Bronchial epithelial cell (primary cell): Measurements from ENCODE around the gene MED22. TPM values are rescaled to one million over a fixed set of nuclear protein-coding genes. Genes with fewer than 3 reads are reported as not detected.

Experiments used
- DNase-seq: peaks from one replicate; pipeline ENCODE4 v3.0.0-alpha.2; 2010; ENCODE audit warnings: low read depth
- FAIRE-seq: peaks from 2 replicates; lab custom pipeline; 2011; peaks lifted over from hg19 to GRCh38; lab: Jason Lieb, UNC
- H3K27me3 ChIP-seq: 2 replicates; pipeline ENCODE4 v1.5.1; 2011; ENCODE audit warnings: low read length; ENCODE audit not compliant: control insufficient read depth, insufficient read depth
- H3K36me3 ChIP-seq: 2 replicates; pipeline ENCODE4 v1.5.1; 2011; ENCODE audit warnings: low read length; ENCODE audit not compliant: control insufficient read depth, insufficient read depth
- H3K4me3 ChIP-seq: 2 replicates; pipeline ENCODE4 v1.5.1; 2011; ENCODE audit warnings: mild to moderate bottlenecking, low read depth, low read length, control low read depth
- CTCF ChIP-seq: IDR thresholded peaks from 2 replicates; pipeline ENCODE4 v1.5.1; 2011; ENCODE audit warnings: mild to moderate bottlenecking, moderate library complexity, low read length, control low read depth, inconsistent platforms; ENCODE audit not compliant: insufficient read depth, severe bottlenecking
- total RNA-seq: library from RNA; depleted of rRNA; stranded (reverse); fragments of >200 nt; gene quantifications from 2 replicates; pipeline ENCODE4 v1.2.1, GENCODE V29; 2014

MED22 gene
- total RNA-seq, 1 donor from 2014 or later: 21.3 TPM

- Histone ChIP-seq H3K4me3 (no peak overlapping the region), H3K27me3 (no peaks in the 10 kb centered on the region), H3K36me3 (no peaks in the 10 kb centered on the region)
- FAIRE-seq: no peak
- DNase-seq: no peak
- no peak for TF ChIP-seq CTCF
Observed at GRCh38 chr9:133384736-133385321, 36.9 kb upstream of the MED22 start.

GRCh38 chr9:133383438-133383837, 35.5 kb upstream of the MED22 start:
- FAIRE-seq (no peak), DNase-seq (no peak)
- H3K36me3 ChIP-seq: no peaks in the 10 kb centered on the region
- no peak for TF ChIP-seq CTCF
- H3K27me3 ChIP-seq: no peaks in the 10 kb centered on the region
- no peak overlapping the region for H3K4me3 ChIP-seq

- H3K27me3 ChIP-seq: no peaks in the 10 kb centered on the region
- no peak for DNase-seq
- no peak overlapping the region for H3K4me3 ChIP-seq
- TF ChIP-seq CTCF: no peak
- no peaks in the 10 kb centered on the region for H3K36me3 ChIP-seq
- no peak for FAIRE-seq
Observed at GRCh38 chr9:133382507-133383141, 34.7 kb upstream of the MED22 start.

- Histone ChIP-seq H3K4me3 (no peak overlapping the region), H3K36me3 (no peaks in the 10 kb centered on the region), H3K27me3 (no peaks in the 10 kb centered on the region)
- DNase-seq (no peak), FAIRE-seq (no peak)
- TF ChIP-seq CTCF: no peak
Observed at GRCh38 chr9:133380734-133381133, 32.8 kb upstream of the MED22 start.

GRCh38 chr9:133379153-133380086, 31.5 kb upstream of the MED22 start:
- H3K27me3 ChIP-seq: no peaks in the 10 kb centered on the region
- H3K36me3 ChIP-seq: no peaks in the 10 kb centered on the region
- no peak for FAIRE-seq
- H3K4me3 ChIP-seq: no peak overlapping the region
- no peak for DNase-seq
- TF ChIP-seq CTCF: no peak
